NCI-H446 treated with DMSO at 0.1 percent for 48 hours (cell line): Measurements from ENCODE around the gene NPPB.
"Not testable (repeated sequence)": the region's sequence is repeated elsewhere in the genome, so short reads cannot be mapped to it uniquely, and the experiment has no call there.

Experiments used
- DNase-seq: peaks from one replicate; lab custom pipeline; 2025; lab: John Stamatoyannopoulos, UW

NPPB gene

GRCh38 chr1:11858613-11858967, at the start of gene NPPB:
TSS of gene NPPB (minus strand) at chr1:11858945. CDS start at chr1:11858833, 112 bp downstream.
- no peak for DNase-seq

DNA sequence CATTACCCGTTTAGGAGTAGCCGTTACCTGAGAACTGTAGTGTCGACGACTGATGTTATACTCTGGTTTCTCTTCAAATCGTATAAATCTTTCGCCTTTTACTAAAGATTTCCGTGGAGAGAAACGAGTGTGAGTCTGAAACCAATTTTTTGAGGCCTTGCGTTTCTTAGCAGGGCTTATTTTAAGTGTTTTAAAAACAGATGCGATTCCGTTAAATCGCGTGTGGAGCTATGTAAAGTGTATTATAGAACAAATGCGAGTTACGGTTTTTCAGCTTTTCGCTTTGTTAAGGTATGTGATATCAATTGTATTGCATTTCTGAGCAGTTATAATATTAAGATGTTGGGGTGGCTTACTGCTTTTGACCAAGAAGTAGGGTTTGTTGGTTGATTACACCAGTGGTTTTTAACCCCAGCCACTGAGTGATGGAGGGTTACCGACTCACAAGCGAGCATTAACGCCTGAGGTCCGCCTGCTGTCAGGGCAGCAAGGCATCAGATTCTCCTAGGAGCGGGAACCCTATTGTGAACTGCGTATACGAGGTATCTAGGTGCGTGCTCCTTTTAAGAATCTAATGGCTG, 49.4 kb upstream of the NPPB start:
- peak; percentile 100 for DNase-seq

DNA sequence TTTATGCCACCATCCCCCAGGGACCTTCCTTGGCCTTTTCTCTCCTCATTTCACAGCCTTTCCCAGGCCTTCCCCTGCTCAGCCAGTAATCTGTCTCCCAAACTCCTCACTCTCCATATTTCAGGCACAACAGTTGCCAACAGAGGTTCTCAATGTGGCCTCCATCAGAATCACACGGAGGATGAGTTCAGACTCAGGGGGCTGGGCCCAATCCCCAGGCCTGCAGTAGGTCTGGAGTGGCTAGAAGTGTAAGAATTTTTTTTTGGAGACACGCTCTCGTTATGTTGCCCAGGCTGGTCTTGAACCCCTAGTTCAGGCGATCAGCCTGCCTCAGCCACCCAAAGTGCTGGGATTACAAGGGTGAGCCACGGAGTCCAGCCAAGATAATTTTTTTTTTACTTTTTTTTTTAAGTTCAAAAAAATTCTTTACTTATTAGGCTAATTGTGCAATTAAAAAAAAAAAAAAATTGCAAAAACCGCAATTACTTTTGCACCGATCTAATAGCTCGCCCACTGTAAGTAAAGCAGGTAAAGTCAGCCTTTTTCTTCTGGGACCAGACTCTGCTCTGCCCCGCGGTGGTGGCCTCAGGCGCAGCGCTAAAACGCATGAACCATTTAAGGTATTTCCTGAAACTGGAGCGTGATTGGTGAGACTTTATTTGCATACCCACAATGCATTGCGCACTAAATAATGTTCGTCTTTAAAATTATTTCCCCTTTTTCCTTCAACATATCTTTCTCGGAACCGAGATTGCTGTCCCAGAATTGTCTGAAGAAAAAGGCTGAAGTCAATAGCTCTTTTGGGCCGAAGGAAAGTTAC, 48.7 kb upstream of the NPPB start:
- DNase-seq = peak; percentile 97

DNA sequence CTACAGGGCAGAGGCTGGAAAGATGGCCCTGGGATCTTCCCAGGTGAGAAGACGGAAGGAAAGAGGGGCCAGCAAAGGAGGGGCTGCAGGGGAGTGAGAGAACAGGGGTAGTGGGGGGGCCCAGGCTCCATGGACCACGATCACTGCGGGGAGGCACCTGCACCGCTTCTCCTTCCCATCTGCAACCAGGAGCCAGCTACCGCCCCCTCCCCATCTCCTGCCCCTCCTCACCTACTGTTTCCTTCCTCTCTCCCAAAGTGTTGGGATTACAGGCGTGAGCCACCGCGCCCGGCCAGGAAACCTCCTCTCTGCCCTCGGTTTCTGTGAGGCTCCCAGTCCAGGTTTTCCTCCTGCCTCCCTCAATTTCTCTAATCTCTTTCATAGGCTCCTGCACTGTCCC, 48.1 kb upstream of the NPPB start:
- DNase-seq = no peak

GRCh38 chr1:11904978-11905377, 46.2 kb upstream of the NPPB start:
- no peak for DNase-seq

- DNase-seq = not testable (repeated sequence)
Observed at GRCh38 chr1:11904156-11904555, 45.4 kb upstream of the NPPB start.

DNA sequence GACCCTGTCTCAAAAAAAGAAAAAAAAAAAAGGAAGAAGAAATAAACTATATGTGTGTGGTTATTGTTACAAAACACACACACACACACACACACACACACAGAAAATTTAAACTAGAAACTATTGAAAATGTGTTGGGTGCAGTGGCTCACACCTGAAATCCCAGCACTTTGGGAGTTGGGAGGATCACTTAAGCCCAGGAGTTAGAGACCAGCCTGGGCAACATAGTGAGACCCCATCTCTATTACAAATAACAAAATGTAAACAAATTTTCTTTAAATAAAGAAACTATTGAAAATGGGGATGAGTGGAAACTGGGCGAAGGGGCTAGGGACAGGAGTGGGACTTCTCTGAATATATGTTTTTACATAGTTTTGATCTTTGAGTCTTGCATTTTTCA, 44.5 kb upstream of the NPPB start:
- no peak for DNase-seq

DNA sequence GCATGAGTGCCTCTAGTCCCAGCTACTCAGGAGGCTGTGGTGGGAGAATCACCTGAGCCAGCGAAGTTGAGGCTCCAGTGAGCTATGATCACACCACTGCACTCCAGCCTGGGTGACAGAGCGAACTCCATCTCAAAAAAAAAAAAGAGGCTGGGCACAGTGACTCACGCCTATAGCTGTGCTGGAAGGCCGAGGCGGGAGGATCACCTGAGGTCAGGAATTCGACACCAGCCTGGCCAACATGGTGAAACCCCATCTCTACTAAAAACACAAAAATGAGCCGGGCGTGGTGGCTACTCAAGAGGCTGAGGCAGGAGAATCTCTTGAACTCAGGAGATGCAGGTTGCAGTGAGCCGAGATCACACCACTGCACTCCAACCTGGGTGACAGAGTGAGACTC, 42.7 kb upstream of the NPPB start:
- not testable (repeated sequence) for DNase-seq

- no peak for DNase-seq
Observed at GRCh38 chr1:11898831-11899467, 40.2 kb upstream of the NPPB start.

DNA sequence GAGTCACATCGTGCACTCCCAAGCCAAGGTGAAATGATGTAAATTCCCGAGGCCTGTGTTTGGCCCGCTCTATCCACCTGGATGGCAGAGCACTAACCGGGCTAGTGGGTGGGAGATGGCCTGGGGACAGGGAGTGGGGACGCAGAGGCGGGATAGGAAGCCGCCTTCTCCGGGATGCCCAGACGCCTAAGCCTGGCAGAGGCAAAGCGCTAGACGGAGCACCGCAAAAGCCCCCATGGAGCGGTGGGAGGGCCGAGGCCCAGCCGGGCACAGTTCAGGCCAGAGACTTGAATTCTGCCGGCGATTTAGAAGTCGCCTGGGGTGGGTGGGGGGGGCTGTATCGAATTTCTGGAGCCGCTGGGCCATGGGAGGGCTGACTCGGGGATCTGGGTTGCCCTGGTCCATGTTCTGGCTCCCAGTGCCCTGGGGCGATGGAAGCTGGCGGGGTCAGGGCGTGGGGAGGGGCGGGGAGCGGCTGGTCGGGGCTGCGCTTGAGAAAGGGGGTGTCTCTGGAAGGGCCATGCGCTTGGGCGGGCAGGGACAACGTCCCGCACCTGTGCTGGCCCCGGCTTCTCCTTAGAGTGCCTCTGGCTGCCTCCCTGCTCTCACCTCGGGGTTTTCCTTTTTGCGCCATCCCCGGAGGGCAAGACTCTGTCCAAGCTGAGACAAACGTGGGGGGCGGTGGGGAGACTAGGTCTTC, 39.5 kb upstream of the NPPB start:
- DNase-seq = no peak

- not testable (repeated sequence) for DNase-seq
Observed at GRCh38 chr1:11894501-11894900, 35.8 kb upstream of the NPPB start.

DNA sequence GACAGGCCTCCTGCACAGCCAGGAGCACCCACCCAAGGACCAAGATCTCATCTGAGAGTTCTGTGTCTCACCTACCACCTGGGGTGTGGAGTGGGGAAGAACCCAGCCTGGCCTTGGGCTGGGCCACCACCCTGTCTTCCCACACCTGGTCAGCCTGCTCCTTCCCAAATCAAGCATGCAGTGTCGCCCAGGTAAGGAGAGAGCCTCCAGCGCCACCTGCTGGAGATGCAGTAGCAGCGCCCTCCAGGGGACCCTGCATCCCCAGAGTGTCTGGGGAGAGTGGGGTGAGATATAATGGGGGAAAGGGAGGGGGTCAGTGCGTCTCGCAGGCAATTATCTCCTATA, 35.1 kb upstream of the NPPB start:
- DNase-seq = no peak

GRCh38 chr1:11891433-11892186, 32.9 kb upstream of the NPPB start:
- DNase-seq = no peak

- no peak for DNase-seq
Observed at GRCh38 chr1:11888877-11889208, 30.1 kb upstream of the NPPB start.

GRCh38 chr1:11888206-11888876, 29.6 kb upstream of the NPPB start:
- DNase-seq = no peak

DNA sequence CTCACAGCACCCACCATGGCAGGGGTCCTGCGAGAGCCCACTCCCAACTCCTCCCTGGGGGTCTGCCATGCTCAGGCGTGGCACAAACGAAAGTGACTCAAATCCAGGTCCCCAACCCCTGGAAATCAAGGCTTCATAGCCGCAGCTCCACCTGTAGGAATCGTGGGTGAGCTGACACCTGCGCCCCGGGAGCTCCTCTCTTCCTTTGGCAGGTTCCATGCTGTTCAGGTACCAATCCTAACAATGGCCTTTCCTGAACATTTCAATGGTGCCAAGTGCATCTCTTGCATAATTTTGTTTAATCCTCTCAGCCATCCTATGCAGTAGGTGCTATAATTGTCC, 28.9 kb upstream of the NPPB start:
- no peak for DNase-seq

GRCh38 chr1:11886986-11887665, 28.4 kb upstream of the NPPB start:
- DNase-seq = no peak

DNA sequence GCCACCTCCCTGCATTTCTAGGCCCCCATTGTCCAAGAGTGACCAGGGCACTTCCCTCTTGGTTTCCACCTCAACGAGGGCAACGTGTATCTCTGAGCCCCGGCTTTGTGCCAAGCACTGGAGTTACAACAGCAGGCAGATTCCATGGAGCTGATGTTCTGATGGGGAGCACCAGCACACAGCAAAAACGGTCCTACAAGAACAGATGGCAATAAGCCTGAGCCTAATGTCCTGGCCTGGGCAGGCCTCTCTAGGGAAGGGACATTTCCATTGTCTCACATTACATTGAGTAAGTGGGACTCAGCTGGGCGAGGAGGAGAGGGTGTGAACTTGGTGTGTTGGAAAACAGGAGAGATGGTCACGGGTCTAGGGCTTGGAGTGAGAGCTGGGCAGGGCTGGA, 27.2 kb upstream of the NPPB start:
- DNase-seq = no peak

- DNase-seq = no peak
Observed at GRCh38 chr1:11882814-11883538, 24.2 kb upstream of the NPPB start.

DNA sequence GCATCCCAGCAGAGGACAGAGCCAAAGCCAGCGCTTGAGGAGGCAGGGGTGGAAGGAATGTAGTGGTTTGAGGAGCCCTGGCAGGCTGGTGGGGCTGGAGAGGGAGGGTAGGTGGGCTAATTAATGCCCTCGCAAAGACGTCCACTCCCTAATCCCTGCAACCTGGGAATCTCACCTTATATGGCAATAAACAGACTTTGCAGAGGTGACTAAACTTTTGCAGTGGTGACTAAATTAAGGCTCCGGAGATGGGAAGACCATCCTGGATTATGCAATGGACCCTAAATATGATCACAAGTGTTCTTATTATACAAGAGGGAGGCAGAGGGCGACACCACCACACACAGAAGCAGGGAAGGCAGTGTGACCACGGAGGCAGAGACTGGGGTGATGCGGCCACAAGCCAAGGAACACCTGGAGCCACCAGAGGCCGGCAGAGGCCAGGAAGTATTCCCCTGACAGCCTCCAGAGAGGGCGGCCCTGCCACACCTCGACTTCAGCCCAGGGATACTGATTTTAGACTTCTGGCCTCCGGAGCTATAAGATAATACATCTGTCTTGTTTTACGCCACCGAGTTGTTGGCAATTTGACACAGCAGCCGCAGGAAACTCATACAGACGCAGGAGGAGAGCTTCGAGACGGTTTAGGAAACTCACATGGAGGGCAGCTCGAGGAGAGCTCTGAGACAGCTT, 23.1 kb upstream of the NPPB start:
- no peak for DNase-seq
